K562 (cell line): Measurements from ENCODE around the gene MPPED1. TPM values are rescaled to one million over a fixed set of nuclear protein-coding genes. Genes with fewer than 3 reads are reported as not detected.

ENCODE experiments used
- ATAC-seq: fragments of 200-7000 bp; cut with Tn5 transposase; 3 replicates; pipeline ENCODE4 v1.9.1; 2020; ENCODE audit warnings: moderate library complexity
- BruUV-seq: library from RNA; stranded (reverse); fragments of 400-500 nt; replicated peaks from 2 replicates; lab custom pipeline; 2021; lab: Mats Ljungman, UMichigan
- CTCF ChIA-PET: fragments of 300-600 bp; formaldehyde crosslinking; extraction: SDS; loops from one replicate; lab custom pipeline; 2021; ENCODE audit warnings: low intra/inter-chr PET ratio; lab: Yijun Ruan, JAX
- POLR2A ChIA-PET: fragments of 300-600, 350-650 bp; sonication (Branson Sonifier 250); formaldehyde crosslinking; extraction: SDS; loops from one replicate; lab custom pipeline; 2021; ENCODE audit warnings: antibody characterized with exemption, inconsistent platforms; lab: Yijun Ruan, JAX
- DNase-seq, 4 experiments: peaks; one replicate each; pipeline versions ENCODE4 v3.0.0 to v3.0.0-alpha.2; 2011 to 2018; ENCODE audit warnings: low spot score in 3 of 4, mixed read lengths in 3 of 4; ENCODE audit errors: extremely low read depth in 1 of 4
- FAIRE-seq: peaks from 2 replicates; lab custom pipeline; 2011; peaks lifted over from hg19 to GRCh38; lab: Jason Lieb, UNC
- H2AFZ ChIP-seq: 2 replicates; pipeline ENCODE4 v1.6.0; 2011; ENCODE audit warnings: low read depth, low read length, control low read depth, inconsistent platforms
- H3K27ac ChIP-seq: fragments of 200-600 bp; 3 replicates; pipeline ENCODE4 v1.8.0; 2011; ENCODE audit warnings: low read depth, mild to moderate bottlenecking, control low read depth, inconsistent platforms, low read length, moderate library complexity, mixed read lengths; ENCODE audit errors: extremely low read depth
- H3K27me3 ChIP-seq, 2 experiments: fragments of 300-600 bp in 1 of 2; 2 replicates in 1 of 2; 3 replicates in 1 of 2; pipeline versions ENCODE4 v1.6.0 to v1.8.0; 2011; ENCODE audit warnings: inconsistent platforms in 2 of 2, low read length in 2 of 2, mild to moderate bottlenecking in 1 of 2, mixed read lengths in 1 of 2, moderate library complexity in 1 of 2; ENCODE audit not compliant: control insufficient read depth in 2 of 2, insufficient read depth in 2 of 2
- H3K36me3 ChIP-seq: fragments of 300-600 bp; 3 replicates; pipeline ENCODE4 v1.8.0; 2011; ENCODE audit warnings: mild to moderate bottlenecking, low read length, inconsistent platforms; ENCODE audit not compliant: control insufficient read depth, insufficient read depth
- H3K4me1 ChIP-seq, 2 experiments: fragments of 200-600 bp in 1 of 2; replicated peaks in 1 of 2; 2 replicates in 1 of 2; 3 replicates in 1 of 2; pipeline versions ENCODE4 v1.5.1 to v1.8.0; 2011; ENCODE audit warnings: inconsistent platforms in 2 of 2, low read length in 2 of 2, mild to moderate bottlenecking in 1 of 2, mixed read lengths in 1 of 2, moderate library complexity in 1 of 2; ENCODE audit not compliant: control insufficient read depth in 2 of 2, insufficient read depth in 2 of 2
- H3K4me2 ChIP-seq: 2 replicates; pipeline ENCODE4 v1.6.1; 2011; ENCODE audit warnings: low read length, control low read depth, inconsistent platforms, mixed read lengths; ENCODE audit not compliant: insufficient read depth
- H3K4me3 ChIP-seq: fragments of 200-600 bp; sonication (generic), shearing (Covaris generic); 2 replicates; pipeline ENCODE4 v1.5.1; 2016; ENCODE audit warnings: control low read depth, inconsistent platforms
- H3K79me2 ChIP-seq: fragments of 200-600 bp; 3 replicates; pipeline ENCODE4 v1.8.0; 2011; ENCODE audit warnings: low read length, inconsistent platforms; ENCODE audit not compliant: control insufficient read depth, insufficient read depth
- H3K9ac ChIP-seq, 2 experiments: 2 replicates each; pipeline versions ENCODE4 v1.6.0 to v1.6.1; 2011; ENCODE audit warnings: low read depth in 2 of 2, low read length in 2 of 2, control low read depth in 1 of 2, inconsistent platforms in 1 of 2, mild to moderate bottlenecking in 1 of 2, mixed read lengths in 1 of 2; ENCODE audit not compliant: insufficient read depth in 1 of 2
- H3K9me1 ChIP-seq: one replicate; pipeline ENCODE4 v1.6.0; 2011; ENCODE audit warnings: inconsistent platforms, mild to moderate bottlenecking, low read length, moderate library complexity; ENCODE audit not compliant: control insufficient read depth, insufficient read depth
- H3K9me3 ChIP-seq: replicated peaks from 2 replicates; pipeline ENCODE4 v1.5.1; 2011; ENCODE audit warnings: low read depth, low read length, inconsistent platforms; ENCODE audit not compliant: control insufficient read depth, insufficient read depth
- H4K20me1 ChIP-seq: replicated peaks from 2 replicates; pipeline ENCODE4 v1.6.1; 2011; ENCODE audit warnings: low read length, inconsistent platforms, mixed read lengths; ENCODE audit not compliant: control insufficient read depth, insufficient read depth
- CBFB ChIP-seq: sonication (generic); formaldehyde crosslinking; IDR thresholded peaks from 2 replicates; pipeline ENCODE4 v1.4.0; 2020; ENCODE audit warnings: mild to moderate bottlenecking, missing genetic modification reagents
- CHD4 ChIP-seq: fragments of 200-600 bp; sonication (generic); IDR thresholded peaks from 3 replicates; pipeline ENCODE4 v1.6.1; 2012; ENCODE audit warnings: low read depth, mild to moderate bottlenecking, mixed read lengths, low read length, inconsistent platforms; ENCODE audit not compliant: insufficient read depth, insufficient replicate concordance, poor library complexity, severe bottlenecking
- FIP1L1 ChIP-seq: fragments of 200-400 bp; formaldehyde crosslinking; IDR thresholded peaks from 2 replicates; pipeline ENCODE4 v1.6.1; 2018; ENCODE audit warnings: mild to moderate bottlenecking, low read depth, low read length; ENCODE audit not compliant: poor library complexity, severe bottlenecking
- FOXA1 ChIP-seq: fragments of 450-650 bp; IDR thresholded peaks from 2 replicates; pipeline ENCODE4 v1.6.1; 2016; ENCODE audit warnings: mild to moderate bottlenecking, borderline replicate concordance
- HMG20B ChIP-seq: fragments of 250-450 bp; sonication (Bioruptor Pico); IDR thresholded peaks from 2 replicates; pipeline ENCODE4 v1.5.0; 2021; ENCODE audit warnings: mild to moderate bottlenecking
- NRF1 ChIP-seq, 2 experiments: fragments of 450-650 bp; IDR thresholded peaks in 1 of 2; conservative IDR thresholded peaks in 1 of 2; 2 replicates each; pipeline ENCODE4 v1.6.1; 2014; ENCODE audit warnings: mild to moderate bottlenecking in 2 of 2
- RBM14 ChIP-seq: fragments of 200-400 bp; formaldehyde crosslinking; IDR thresholded peaks from 2 replicates; pipeline ENCODE4 v1.6.1; 2018; ENCODE audit warnings: low read depth, mild to moderate bottlenecking, low read length, moderate library complexity, borderline replicate concordance; ENCODE audit not compliant: insufficient read depth
- RBM17 ChIP-seq: fragments of 200-400 bp; formaldehyde crosslinking; IDR thresholded peaks from 2 replicates; pipeline ENCODE4 v1.6.1; 2017; ENCODE audit warnings: low read depth, mild to moderate bottlenecking, low read length, borderline replicate concordance
- SRSF1 ChIP-seq: fragments of 200-400 bp; formaldehyde crosslinking; IDR thresholded peaks from 2 replicates; pipeline ENCODE4 v1.6.1; 2017; ENCODE audit warnings: mild to moderate bottlenecking, low read depth, low read length, moderate library complexity
- ZNF408 ChIP-seq: fragments of 250-450 bp; sonication (Bioruptor Pico); IDR thresholded peaks from 2 replicates; pipeline ENCODE4 v1.4.0; 2020; ENCODE audit warnings: low read depth, mild to moderate bottlenecking, moderate library complexity
- WGBS: fragments of 100-300 bp; shearing (Covaris generic); methylation state at CpG from one replicate; pipeline ENCODE4 v1.1.6; 2016; ENCODE audit warnings: low coverage, mixed read lengths; ENCODE audit not compliant: insufficient coverage; ENCODE audit errors: missing lambda C conversion rate; 5-methylcytosine and 5-hydroxymethylcytosine counted together
- in situ Hi-C: fragments of 300-500 bp; cut with MboI; formaldehyde crosslinking; loops from 4 replicates; pipeline ENCODE4 v1.15.0; 2018; ENCODE audit warnings: inconsistent platforms, mixed read lengths
- intact Hi-C: fragments of 100-400 bp; cut with micrococcal nuclease; formaldehyde crosslinking; loops from 2 replicates; pipeline ENCODE4 v1.14.2; 2022
- polyA plus RNA-seq, 8 experiments: library from polyadenylated mRNA; depleted of rRNA in 4 of 8; stranded (reverse) in 5 of 8; unstranded in 3 of 8; fragments of >200 nt; fragmentation: Nextera tagmentation in 2 of 8; fragmentation: Illumina TruSeq in 1 of 8; extraction: Ambion mirVana in 2 of 8; extraction: Trizol in 1 of 8; gene quantifications; 2 replicates each; pipeline versions ENCODE4 v1.2.1 to v1.2.3, GENCODE V29; 2011 to 2014; ENCODE audit warnings: inconsistent platforms in 1 of 8, missing spikeins in 1 of 8
- total RNA-seq, 7 experiments: library from RNA; depleted of rRNA in 6 of 7; stranded (reverse); fragments of >200 nt in 6 of 7; fragmentation: Illumina TruSeq in 2 of 7; extraction: Trizol in 2 of 7; gene quantifications; 2 replicates each; pipeline versions ENCODE4 v1.2.1 to v1.2.3, GENCODE V29; 2011 to 2021; ENCODE audit warnings: low replicate concordance in 1 of 7
- TF ChIP-seq, protein P1 (sequence below): IDR thresholded peaks from 2 replicates; pipeline ENCODE4 v1.6.1; 2014; ENCODE audit warnings: antibody characterized with exemption

The MPPED1 gene
- total and polyA plus RNA-seq, 9 of the 15 experiments (the other 6 are each of a cell fraction or from before 2014, with no cell fraction given), result not detected

- H4K20me1 ChIP-seq, result no peaks in the 10 kb centered on the region; the same call in 1 of the 2 replicates
- in situ Hi-C loops, result no loop called here
- H3K36me3 ChIP-seq, result no peaks in the 10 kb centered on the region
- H3K9me1 ChIP-seq, result no peaks in the 10 kb centered on the region
- H3K4me2 ChIP-seq, result no peak overlapping the region
- ATAC-seq (no peak), FAIRE-seq (no peak), DNase-seq (no peak)
- H3K27ac ChIP-seq, result no peak overlapping the region
- 1% methylated on average over 9 of the region's 10 CpGs for WGBS
- POLR2A ChIA-PET, result interaction anchor here (0.6 kb wide), 1 partner anchor 91 kb away, joined by 3 read pairs; no protein-coding TSS in a partner anchor
- intact Hi-C loops, result no loop called here
- no TSS peak for BruUV-seq
- no peak overlapping the region for H3K9ac ChIP-seq
- no peak overlapping the region for H2AFZ ChIP-seq
- H3K4me1 ChIP-seq, result no peaks in the 10 kb centered on the region
- TF ChIP-seq HMG20B (CRISPR knock-in tag), result no peak
- TF ChIP-seq, protein P1, sequence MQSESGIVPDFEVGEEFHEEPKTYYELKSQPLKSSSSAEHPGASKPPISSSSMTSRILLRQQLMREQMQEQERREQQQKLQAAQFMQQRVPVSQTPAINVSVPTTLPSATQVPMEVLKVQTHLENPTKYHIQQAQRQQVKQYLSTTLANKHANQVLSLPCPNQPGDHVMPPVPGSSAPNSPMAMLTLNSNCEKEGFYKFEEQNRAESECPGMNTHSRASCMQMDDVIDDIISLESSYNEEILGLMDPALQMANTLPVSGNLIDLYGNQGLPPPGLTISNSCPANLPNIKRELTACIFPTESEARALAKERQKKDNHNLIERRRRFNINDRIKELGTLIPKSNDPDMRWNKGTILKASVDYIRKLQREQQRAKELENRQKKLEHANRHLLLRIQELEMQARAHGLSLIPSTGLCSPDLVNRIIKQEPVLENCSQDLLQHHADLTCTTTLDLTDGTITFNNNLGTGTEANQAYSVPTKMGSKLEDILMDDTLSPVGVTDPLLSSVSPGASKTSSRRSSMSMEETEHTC, result no peak
- TF ChIP-seq NRF1 (conservative IDR thresholded peaks at IDR 0.05 in 1 of 2, IDR thresholded peaks at IDR 0.05 in 1 of 2), result peak in 1 of 2 experiments; percentile 11; a peak in 1 of 4 replicates
- peaks cover 0 to 29% of the 10 kb centered on the region in 2 experiments; a peak in 4 of 5 replicates for H3K27me3 ChIP-seq
- no peaks in the 10 kb centered on the region for H3K79me2 ChIP-seq
- H3K4me3 ChIP-seq, result no peak overlapping the region
- CTCF ChIA-PET, result no interaction called here
- no peaks in the 10 kb centered on the region for H3K9me3 ChIP-seq
Measured at GRCh38 chr22:43428005-43428485, 16.2 kb downstream of the MPPED1 start.

- ATAC-seq, result no peak
- no peak overlapping the region for H3K9ac ChIP-seq
- intact Hi-C loops (no loop called here), in situ Hi-C loops (no loop called here)
- H2AFZ ChIP-seq, result no peak overlapping the region
- TF ChIP-seq FOXA1, result no peak
- no peak for TF ChIP-seq CHD4
- no peak for TF ChIP-seq ZNF408 (CRISPR knock-in tag)
- TF ChIP-seq RBM14, result no peak
- TF ChIP-seq RBM17, result no peak
- TF ChIP-seq CBFB (CRISPR knock-in tag), result no peak
- no peak for TF ChIP-seq SRSF1
- TF ChIP-seq FIP1L1, result no peak
- no peak overlapping the region for H3K4me3 ChIP-seq
- no TSS peak for BruUV-seq
- 2% methylated on average over 9 of the region's 9 CpGs for WGBS
- no peaks in the 10 kb centered on the region for H3K9me3 ChIP-seq
- ChIA-PET CTCF (no interaction called here), POLR2A (interaction anchor here (0.6 kb wide), 1 partner anchor 90 kb away, joined by 3 read pairs; no protein-coding TSS in a partner anchor)
- no peak overlapping the region for H3K4me2 ChIP-seq
- no peaks in the 10 kb centered on the region for H3K36me3 ChIP-seq
- H3K27ac ChIP-seq, result no peak overlapping the region
- no peaks in the 10 kb centered on the region for H3K9me1 ChIP-seq
- peaks cover 0 to 27% of the 10 kb centered on the region in 2 experiments; a peak in 4 of 5 replicates for H3K27me3 ChIP-seq
- H4K20me1 ChIP-seq, result no peaks in the 10 kb centered on the region; the same call in 1 of the 2 replicates
- H3K79me2 ChIP-seq, result no peaks in the 10 kb centered on the region
- no peak for DNase-seq
- no peak for FAIRE-seq
- H3K4me1 ChIP-seq, result no peaks in the 10 kb centered on the region
Measured at GRCh38 chr22:43428521-43428920, 16.7 kb downstream of the MPPED1 start.
